ENCODE results near the gene VRK3.
A peak's percentile ranks its signal among the peaks of the same experiment; 100 is the strongest.
"Not testable (repeated sequence)": the region's sequence is repeated elsewhere in the genome, so short reads cannot be mapped to it uniquely, and the experiment has no call there.

Gene VRK3

GRCh38 chr19:49954092-49954829 is 70.9 kb downstream of the VRK3 start:
- DNase-seq, result no peak

GRCh38 chr19:49953416-49953815 is 71.8 kb downstream of the VRK3 start:
- no peak for DNase-seq

GRCh38 chr19:49952906-49953305 is 72.3 kb downstream of the VRK3 start:
- no peak for DNase-seq

GRCh38 chr19:49952479-49952836 is 72.7 kb downstream of the VRK3 start:
- no peak for DNase-seq

GRCh38 chr19:49951806-49952478 is 73.2 kb downstream of the VRK3 start:
- DNase-seq, result no peak

GRCh38 chr19:49950956-49951526 is 74.1 kb downstream of the VRK3 start:
- DNase-seq, result no peak

- no peak for DNase-seq
These were observed 74.6 kb downstream of the VRK3 start for GRCh38 chr19:49950590-49950948.

- no peak for DNase-seq
These were observed 75.2 kb downstream of the VRK3 start for GRCh38 chr19:49949742-49950589.

GRCh38 chr19:49946415-49946814 is 78.8 kb downstream of the VRK3 start:
- DNase-seq, result no peak

GRCh38 chr19:49944567-49944966 is 80.6 kb downstream of the VRK3 start:
- not testable (repeated sequence) for DNase-seq

GRCh38 chr19:49940482-49940791 is 84.7 kb downstream of the VRK3 start:
- no peak for DNase-seq

GRCh38 chr19:49939721-49940481 is 85.3 kb downstream of the VRK3 start:
- no peak for DNase-seq

GRCh38 chr19:49938662-49939061 is 86.5 kb downstream of the VRK3 start:
- DNase-seq, result no peak

GRCh38 chr19:49937750-49938381 is 87.3 kb downstream of the VRK3 start:
- peak; percentile 71 for DNase-seq

- no peak for DNase-seq
These were observed 88.6 kb downstream of the VRK3 start for GRCh38 chr19:49936549-49936948.

- DNase-seq, result no peak
These were observed 91.5 kb downstream of the VRK3 start for GRCh38 chr19:49933643-49934042.

GRCh38 chr19:49932731-49933131 is 92.4 kb downstream of the VRK3 start:
- DNase-seq, result no peak

- DNase-seq, result no peak
These were observed 93.1 kb downstream of the VRK3 start for GRCh38 chr19:49932041-49932451.

- no peak for DNase-seq
These were observed 93.7 kb downstream of the VRK3 start for GRCh38 chr19:49931293-49932040.

- DNase-seq, result no peak
These were observed 94.6 kb downstream of the VRK3 start for GRCh38 chr19:49930483-49931011.
